GM12878 (cell line): ENCODE results near the gene ZNF502. TPM values are rescaled to one million over a fixed set of nuclear protein-coding genes. Genes with fewer than 3 reads are reported as not detected.
A peak's percentile ranks its signal among the peaks of the same experiment; 100 is the strongest.

ENCODE experiments used
- ASH2L ChIP-seq: fragments of 300-600, 200-600 bp; sonication (generic); IDR thresholded peaks from 2 replicates; pipeline ENCODE4 v1.6.1; 2017; ENCODE audit warnings: low read depth, mild to moderate bottlenecking, borderline replicate concordance
- BRCA1 ChIP-seq: IDR thresholded peaks from 2 replicates; pipeline ENCODE4 v1.6.1; 2011; ENCODE audit warnings: low read depth, low read length, improper control_type of control experiment
- CHD2 ChIP-seq: IDR thresholded peaks from 2 replicates; pipeline ENCODE4 v1.6.1; 2011; ENCODE audit warnings: low read depth, low read length, improper control_type of control experiment, borderline replicate concordance
- DPF2 ChIP-seq: fragments of 450-650 bp; IDR thresholded peaks from 2 replicates; pipeline ENCODE4 v1.6.1; 2017; ENCODE audit warnings: mild to moderate bottlenecking
- EP300 ChIP-seq, 2 experiments: fragments of 150-350 bp in 1 of 2; IDR thresholded peaks; 2 replicates each; pipeline ENCODE4 v1.6.1; 2011 to 2012; ENCODE audit warnings: low read depth in 2 of 2, low read length in 2 of 2, borderline replicate concordance in 1 of 2, improper control_type of control experiment in 1 of 2, inconsistent platforms in 1 of 2; ENCODE audit not compliant: control insufficient read depth in 1 of 2
- FOS ChIP-seq: IDR thresholded peaks from 3 replicates; pipeline ENCODE4 v1.6.1; 2011; ENCODE audit warnings: borderline replicate concordance; ENCODE audit not compliant: insufficient read length; ENCODE audit errors: extremely low read depth
- KAT2A ChIP-seq: conservative IDR thresholded peaks from 2 replicates; pipeline ENCODE4 v1.6.1; 2011; ENCODE audit warnings: low read depth, low read length; ENCODE audit not compliant: control insufficient read depth
- MYB ChIP-seq: fragments of 150-350 bp; IDR thresholded peaks from 2 replicates; pipeline ENCODE4 v1.6.1; 2014; ENCODE audit warnings: mild to moderate bottlenecking, low read depth, low read length, borderline replicate concordance
- NBN ChIP-seq: fragments of 450-650 bp; IDR thresholded peaks from 2 replicates; pipeline ENCODE4 v1.6.1; 2016
- NFYB ChIP-seq: IDR thresholded peaks from 2 replicates; pipeline ENCODE4 v1.6.1; 2011; ENCODE audit warnings: low read depth, mild to moderate bottlenecking, low read length, improper control_type of control experiment, moderate library complexity; ENCODE audit not compliant: insufficient read depth
- POU2F2 ChIP-seq: IDR thresholded peaks from 3 replicates; pipeline ENCODE4 v1.6.1; 2011; ENCODE audit warnings: low read depth, mild to moderate bottlenecking, low read length, borderline replicate concordance
- SRF ChIP-seq, 2 experiments: IDR thresholded peaks; 2 replicates each; pipeline ENCODE4 v1.6.1; 2011; ENCODE audit warnings: low read depth in 2 of 2, low read length in 2 of 2, mild to moderate bottlenecking in 1 of 2, moderate library complexity in 1 of 2
- STAT1 ChIP-seq: fragments of 450-650 bp; conservative IDR thresholded peaks from 2 replicates; pipeline ENCODE4 v1.6.1; 2014; ENCODE audit warnings: antibody characterized with exemption, mild to moderate bottlenecking
- polyA plus RNA-seq, 11 experiments: library from polyadenylated mRNA; depleted of rRNA in 4 of 11; unstranded in 6 of 11; stranded (reverse) in 5 of 11; fragments of >200 nt; fragmentation: Nextera tagmentation in 4 of 11; fragmentation: Illumina TruSeq in 1 of 11; extraction: Ambion mirVana in 4 of 11; extraction: Trizol in 1 of 11; gene quantifications; 1 replicate in 1 of 11; 2 replicates in 10 of 11; pipeline versions ENCODE4 v1.2.1 to v1.2.3, GENCODE V29; 2011 to 2016; ENCODE audit warnings: inconsistent platforms in 2 of 11, missing spikeins in 2 of 11, low read depth in 1 of 11
- total RNA-seq, 4 experiments: library from RNA; depleted of rRNA in 3 of 4; stranded (reverse); fragments of >200 nt in 3 of 4; fragmentation: Illumina TruSeq in 1 of 4; extraction: Trizol in 1 of 4; gene quantifications; 2 replicates each; pipeline versions ENCODE4 v1.2.1 to v1.2.3, GENCODE V29; 2013 to 2021
- TF ChIP-seq, protein P1 (sequence below): fragments of 450-650 bp; IDR thresholded peaks from 2 replicates; pipeline ENCODE4 v1.6.1; 2017; ENCODE audit warnings: borderline replicate concordance
- TF ChIP-seq, protein P2 (sequence below): fragments of 450-650 bp; IDR thresholded peaks from 2 replicates; pipeline ENCODE4 v1.6.1; 2016; ENCODE audit warnings: mild to moderate bottlenecking, moderate library complexity, borderline replicate concordance
- TF ChIP-seq, protein P3 (sequence below): fragments of 450-650 bp; IDR thresholded peaks from 2 replicates; pipeline ENCODE4 v1.6.1; 2017; ENCODE audit warnings: antibody characterized with exemption, mild to moderate bottlenecking, moderate library complexity
- TF ChIP-seq, protein P4 (sequence below): fragments of 450-650 bp; IDR thresholded peaks from 2 replicates; pipeline ENCODE4 v1.6.1; 2014; ENCODE audit warnings: mild to moderate bottlenecking
- TF ChIP-seq, protein P5 (sequence below): IDR thresholded peaks from 2 replicates; pipeline ENCODE4 v1.6.1; 2011; ENCODE audit warnings: mild to moderate bottlenecking, low read depth, low read length, moderate library complexity; ENCODE audit not compliant: insufficient replicate concordance

ZNF502 gene
- total and polyA plus RNA-seq, 10 of the 15 experiments (the other 5 are each of a cell fraction or from before 2014, with no cell fraction given) = 0.39 to 1.7 (median 1.1) TPM

DNA sequence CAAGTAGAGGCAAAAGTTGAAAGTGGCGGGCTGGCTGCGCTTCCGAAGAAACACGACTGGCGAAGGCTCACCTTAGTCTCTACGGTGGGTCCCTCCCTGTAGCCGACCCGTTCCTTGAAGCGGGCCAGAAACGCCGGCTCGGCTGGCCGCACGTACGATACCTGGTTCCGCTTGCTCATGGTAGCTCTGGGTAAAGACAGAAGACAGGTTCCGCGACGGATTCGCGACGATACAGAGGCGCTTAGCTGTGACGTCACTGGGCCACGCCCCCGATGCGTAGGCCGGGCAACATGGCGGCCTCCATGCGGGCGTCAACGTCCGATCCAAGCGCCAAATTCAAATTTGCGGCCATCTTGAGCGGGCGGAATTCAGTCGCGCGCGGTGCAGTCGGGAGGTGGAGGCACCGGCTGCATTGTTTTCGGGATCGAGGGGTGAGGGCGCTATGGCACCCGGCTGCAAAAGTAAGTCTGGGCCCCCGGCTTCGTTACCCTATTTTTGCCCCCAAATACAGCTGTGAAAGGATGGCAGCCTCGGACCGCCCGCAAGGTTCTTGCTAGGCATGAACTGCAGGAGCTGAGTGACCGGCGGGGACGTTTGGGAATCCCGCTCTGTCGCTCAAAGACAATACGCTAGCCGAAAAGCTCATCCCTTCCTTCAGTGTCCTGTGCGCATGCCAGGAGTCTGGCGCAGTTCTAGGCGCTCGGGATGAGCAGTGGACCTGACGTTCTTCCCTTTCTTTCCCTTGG, 49.1 kb downstream of the ZNF502 start, which contains the start of the genes KIAA1143 and KIF15 (continued):
- TF ChIP-seq, protein P1, sequence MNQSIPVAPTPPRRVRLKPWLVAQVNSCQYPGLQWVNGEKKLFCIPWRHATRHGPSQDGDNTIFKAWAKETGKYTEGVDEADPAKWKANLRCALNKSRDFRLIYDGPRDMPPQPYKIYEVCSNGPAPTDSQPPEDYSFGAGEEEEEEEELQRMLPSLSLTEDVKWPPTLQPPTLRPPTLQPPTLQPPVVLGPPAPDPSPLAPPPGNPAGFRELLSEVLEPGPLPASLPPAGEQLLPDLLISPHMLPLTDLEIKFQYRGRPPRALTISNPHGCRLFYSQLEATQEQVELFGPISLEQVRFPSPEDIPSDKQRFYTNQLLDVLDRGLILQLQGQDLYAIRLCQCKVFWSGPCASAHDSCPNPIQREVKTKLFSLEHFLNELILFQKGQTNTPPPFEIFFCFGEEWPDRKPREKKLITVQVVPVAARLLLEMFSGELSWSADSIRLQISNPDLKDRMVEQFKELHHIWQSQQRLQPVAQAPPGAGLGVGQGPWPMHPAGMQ = no peak
- TF ChIP-seq EP300 (IDR thresholded peaks at IDR 0.05; ENCODE audit: borderline replicate concordance in 1 of 2, control insufficient read depth in 1 of 2, low read depth in 2 of 2, low read length in 2 of 2) (peak in 1 of 2 experiments; percentile 44; a peak in 1 of 4 replicates), SRF (IDR thresholded peaks at IDR 0.05; ENCODE audit: low read depth in 2 of 2, low read length in 2 of 2) (peak; percentile 54 to 83; a peak in 3 of 4 replicates), MYB (no peak), NBN (peak; percentile 100), STAT1 (peak; percentile 41; the same call in 1 of the 2 replicates), NFYB (no peak), CHD2 (peak; percentile 87), FOS (no peak), DPF2 (0 out of 2 replicates have a peak, but pooled peaks have one; percentile 50), KAT2A (no peak), BRCA1 (peak; percentile 53; the same call in 1 of the 2 replicates), POU2F2 (peak; percentile 94), ASH2L (no peak)
- TF ChIP-seq, protein P2, sequence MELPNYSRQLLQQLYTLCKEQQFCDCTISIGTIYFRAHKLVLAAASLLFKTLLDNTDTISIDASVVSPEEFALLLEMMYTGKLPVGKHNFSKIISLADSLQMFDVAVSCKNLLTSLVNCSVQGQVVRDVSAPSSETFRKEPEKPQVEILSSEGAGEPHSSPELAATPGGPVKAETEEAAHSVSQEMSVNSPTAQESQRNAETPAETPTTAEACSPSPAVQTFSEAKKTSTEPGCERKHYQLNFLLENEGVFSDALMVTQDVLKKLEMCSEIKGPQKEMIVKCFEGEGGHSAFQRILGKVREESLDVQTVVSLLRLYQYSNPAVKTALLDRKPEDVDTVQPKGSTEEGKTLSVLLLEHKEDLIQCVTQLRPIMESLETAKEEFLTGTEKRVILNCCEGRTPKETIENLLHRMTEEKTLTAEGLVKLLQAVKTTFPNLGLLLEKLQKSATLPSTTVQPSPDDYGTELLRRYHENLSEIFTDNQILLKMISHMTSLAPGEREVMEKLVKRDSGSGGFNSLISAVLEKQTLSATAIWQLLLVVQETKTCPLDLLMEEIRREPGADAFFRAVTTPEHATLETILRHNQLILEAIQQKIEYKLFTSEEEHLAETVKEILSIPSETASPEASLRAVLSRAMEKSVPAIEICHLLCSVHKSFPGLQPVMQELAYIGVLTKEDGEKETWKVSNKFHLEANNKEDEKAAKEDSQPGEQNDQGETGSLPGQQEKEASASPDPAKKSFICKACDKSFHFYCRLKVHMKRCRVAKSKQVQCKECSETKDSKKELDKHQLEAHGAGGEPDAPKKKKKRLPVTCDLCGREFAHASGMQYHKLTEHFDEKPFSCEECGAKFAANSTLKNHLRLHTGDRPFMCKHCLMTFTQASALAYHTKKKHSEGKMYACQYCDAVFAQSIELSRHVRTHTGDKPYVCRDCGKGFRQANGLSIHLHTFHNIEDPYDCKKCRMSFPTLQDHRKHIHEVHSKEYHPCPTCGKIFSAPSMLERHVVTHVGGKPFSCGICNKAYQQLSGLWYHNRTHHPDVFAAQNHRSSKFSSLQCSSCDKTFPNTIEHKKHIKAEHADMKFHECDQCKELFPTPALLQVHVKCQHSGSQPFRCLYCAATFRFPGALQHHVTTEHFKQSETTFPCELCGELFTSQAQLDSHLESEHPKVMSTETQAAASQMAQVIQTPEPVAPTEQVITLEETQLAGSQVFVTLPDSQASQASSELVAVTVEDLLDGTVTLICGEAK = peak; percentile 62; the same call in 1 of the 2 replicates
- TF ChIP-seq, protein P3, sequence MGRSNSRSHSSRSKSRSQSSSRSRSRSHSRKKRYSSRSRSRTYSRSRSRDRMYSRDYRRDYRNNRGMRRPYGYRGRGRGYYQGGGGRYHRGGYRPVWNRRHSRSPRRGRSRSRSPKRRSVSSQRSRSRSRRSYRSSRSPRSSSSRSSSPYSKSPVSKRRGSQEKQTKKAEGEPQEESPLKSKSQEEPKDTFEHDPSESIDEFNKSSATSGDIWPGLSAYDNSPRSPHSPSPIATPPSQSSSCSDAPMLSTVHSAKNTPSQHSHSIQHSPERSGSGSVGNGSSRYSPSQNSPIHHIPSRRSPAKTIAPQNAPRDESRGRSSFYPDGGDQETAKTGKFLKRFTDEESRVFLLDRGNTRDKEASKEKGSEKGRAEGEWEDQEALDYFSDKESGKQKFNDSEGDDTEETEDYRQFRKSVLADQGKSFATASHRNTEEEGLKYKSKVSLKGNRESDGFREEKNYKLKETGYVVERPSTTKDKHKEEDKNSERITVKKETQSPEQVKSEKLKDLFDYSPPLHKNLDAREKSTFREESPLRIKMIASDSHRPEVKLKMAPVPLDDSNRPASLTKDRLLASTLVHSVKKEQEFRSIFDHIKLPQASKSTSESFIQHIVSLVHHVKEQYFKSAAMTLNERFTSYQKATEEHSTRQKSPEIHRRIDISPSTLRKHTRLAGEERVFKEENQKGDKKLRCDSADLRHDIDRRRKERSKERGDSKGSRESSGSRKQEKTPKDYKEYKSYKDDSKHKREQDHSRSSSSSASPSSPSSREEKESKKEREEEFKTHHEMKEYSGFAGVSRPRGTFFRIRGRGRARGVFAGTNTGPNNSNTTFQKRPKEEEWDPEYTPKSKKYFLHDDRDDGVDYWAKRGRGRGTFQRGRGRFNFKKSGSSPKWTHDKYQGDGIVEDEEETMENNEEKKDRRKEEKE = no peak
- TF ChIP-seq, protein P4, sequence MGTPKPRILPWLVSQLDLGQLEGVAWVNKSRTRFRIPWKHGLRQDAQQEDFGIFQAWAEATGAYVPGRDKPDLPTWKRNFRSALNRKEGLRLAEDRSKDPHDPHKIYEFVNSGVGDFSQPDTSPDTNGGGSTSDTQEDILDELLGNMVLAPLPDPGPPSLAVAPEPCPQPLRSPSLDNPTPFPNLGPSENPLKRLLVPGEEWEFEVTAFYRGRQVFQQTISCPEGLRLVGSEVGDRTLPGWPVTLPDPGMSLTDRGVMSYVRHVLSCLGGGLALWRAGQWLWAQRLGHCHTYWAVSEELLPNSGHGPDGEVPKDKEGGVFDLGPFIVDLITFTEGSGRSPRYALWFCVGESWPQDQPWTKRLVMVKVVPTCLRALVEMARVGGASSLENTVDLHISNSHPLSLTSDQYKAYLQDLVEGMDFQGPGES = no peak
- TF ChIP-seq, protein P5, sequence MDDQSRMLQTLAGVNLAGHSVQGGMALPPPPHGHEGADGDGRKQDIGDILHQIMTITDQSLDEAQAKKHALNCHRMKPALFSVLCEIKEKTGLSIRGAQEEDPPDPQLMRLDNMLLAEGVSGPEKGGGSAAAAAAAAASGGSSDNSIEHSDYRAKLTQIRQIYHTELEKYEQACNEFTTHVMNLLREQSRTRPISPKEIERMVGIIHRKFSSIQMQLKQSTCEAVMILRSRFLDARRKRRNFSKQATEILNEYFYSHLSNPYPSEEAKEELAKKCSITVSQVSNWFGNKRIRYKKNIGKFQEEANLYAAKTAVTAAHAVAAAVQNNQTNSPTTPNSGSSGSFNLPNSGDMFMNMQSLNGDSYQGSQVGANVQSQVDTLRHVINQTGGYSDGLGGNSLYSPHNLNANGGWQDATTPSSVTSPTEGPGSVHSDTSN = no peak
